ENCODE measurements around the gene STAT1.

The STAT1 gene

DNA sequence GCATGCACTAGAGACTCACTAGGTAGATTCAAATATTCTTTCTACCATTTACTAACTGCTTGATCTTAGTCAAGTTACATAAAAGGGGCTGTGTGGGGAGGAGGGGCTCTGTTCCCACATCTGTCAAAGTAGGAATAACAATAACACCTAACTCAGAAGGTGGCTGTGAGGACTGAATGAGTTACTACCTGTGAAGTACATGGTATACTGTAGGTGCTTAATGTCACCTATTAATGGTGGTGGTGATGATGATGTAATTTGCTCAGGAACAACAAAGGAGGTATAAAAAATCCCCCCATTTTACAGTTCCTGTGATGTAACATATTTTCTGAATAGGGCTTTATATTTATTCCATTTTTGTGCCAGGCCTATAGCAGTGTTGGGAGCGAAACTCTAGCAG lies 40.7 kb downstream of the STAT1 start:
- no peaks in the 10 kb centered on the region for H3K27me3 ChIP-seq (ENCODE audit: insufficient read depth, low read depth)

DNA sequence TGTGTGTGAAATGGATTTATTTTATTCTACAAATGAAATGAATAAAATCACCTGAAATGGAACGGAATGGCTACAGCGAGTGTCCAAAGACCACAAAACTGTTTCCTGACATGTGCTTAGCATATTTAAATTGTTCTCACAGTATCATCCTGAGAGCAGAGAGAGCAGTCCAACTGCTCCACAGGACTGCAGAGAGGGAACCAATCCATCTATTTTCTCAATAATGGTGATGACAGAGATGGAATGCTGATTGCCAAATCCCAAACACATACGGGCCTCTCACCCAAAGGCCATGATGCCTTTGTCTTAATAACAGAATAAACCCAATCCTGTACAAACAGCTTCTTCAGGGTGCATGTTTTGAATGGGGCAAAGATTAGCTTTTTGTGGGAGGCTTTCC lies 41.1 kb downstream of the STAT1 start:
- Histone ChIP-seq H3K4me2 (no peak overlapping the region), H3K36me3 (ENCODE audit: insufficient read depth) (no peaks in the 10 kb centered on the region; the same call in 1 of the 2 replicates), H4K20me1 (ENCODE audit: insufficient read depth) (no peaks in the 10 kb centered on the region), H2AFZ (ENCODE audit: low read depth) (no peak overlapping the region), H3K9ac (no peak overlapping the region), H3K27ac (no peak overlapping the region), H3K79me2 (ENCODE audit: insufficient read depth, low read depth) (no peaks in the 10 kb centered on the region), H3K27me3 (ENCODE audit: insufficient read depth, low read depth) (no peaks in the 10 kb centered on the region), H3K4me3 (IDR thresholded peaks at IDR 0.05; ENCODE audit: insufficient read depth, low read depth, low read length) (no peak overlapping the region), H3K4me1 (ENCODE audit: low read depth, poor library complexity, severe bottlenecking) (no peaks in the 10 kb centered on the region)
- TF ChIP-seq, protein P1, sequence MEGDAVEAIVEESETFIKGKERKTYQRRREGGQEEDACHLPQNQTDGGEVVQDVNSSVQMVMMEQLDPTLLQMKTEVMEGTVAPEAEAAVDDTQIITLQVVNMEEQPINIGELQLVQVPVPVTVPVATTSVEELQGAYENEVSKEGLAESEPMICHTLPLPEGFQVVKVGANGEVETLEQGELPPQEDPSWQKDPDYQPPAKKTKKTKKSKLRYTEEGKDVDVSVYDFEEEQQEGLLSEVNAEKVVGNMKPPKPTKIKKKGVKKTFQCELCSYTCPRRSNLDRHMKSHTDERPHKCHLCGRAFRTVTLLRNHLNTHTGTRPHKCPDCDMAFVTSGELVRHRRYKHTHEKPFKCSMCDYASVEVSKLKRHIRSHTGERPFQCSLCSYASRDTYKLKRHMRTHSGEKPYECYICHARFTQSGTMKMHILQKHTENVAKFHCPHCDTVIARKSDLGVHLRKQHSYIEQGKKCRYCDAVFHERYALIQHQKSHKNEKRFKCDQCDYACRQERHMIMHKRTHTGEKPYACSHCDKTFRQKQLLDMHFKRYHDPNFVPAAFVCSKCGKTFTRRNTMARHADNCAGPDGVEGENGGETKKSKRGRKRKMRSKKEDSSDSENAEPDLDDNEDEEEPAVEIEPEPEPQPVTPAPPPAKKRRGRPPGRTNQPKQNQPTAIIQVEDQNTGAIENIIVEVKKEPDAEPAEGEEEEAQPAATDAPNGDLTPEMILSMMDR (conservative IDR thresholded peaks at IDR 0.05; ENCODE audit: low read depth, low read length): no peak

More for the DNA sequence above, 40.7 kb downstream of the STAT1 start:
- TF ChIP-seq, protein P1 (conservative IDR thresholded peaks at IDR 0.05; ENCODE audit: low read depth, low read length): no peak
- H4K20me1 ChIP-seq (ENCODE audit: insufficient read depth): no peaks in the 10 kb centered on the region
- H3K27ac ChIP-seq: no peak overlapping the region
- H3K4me1 ChIP-seq (ENCODE audit: low read depth, poor library complexity, severe bottlenecking): no peaks in the 10 kb centered on the region
- no peak overlapping the region for H3K4me2 ChIP-seq
- no peaks in the 10 kb centered on the region; the same call in 1 of the 2 replicates for H3K36me3 ChIP-seq (ENCODE audit: insufficient read depth)
- no peaks in the 10 kb centered on the region for H3K79me2 ChIP-seq (ENCODE audit: insufficient read depth, low read depth)
- H3K4me3 ChIP-seq (IDR thresholded peaks at IDR 0.05; ENCODE audit: insufficient read depth, low read depth, low read length): no peak overlapping the region
- H3K9ac ChIP-seq: no peak overlapping the region
- no peak overlapping the region for H2AFZ ChIP-seq (ENCODE audit: low read depth)

DNA sequence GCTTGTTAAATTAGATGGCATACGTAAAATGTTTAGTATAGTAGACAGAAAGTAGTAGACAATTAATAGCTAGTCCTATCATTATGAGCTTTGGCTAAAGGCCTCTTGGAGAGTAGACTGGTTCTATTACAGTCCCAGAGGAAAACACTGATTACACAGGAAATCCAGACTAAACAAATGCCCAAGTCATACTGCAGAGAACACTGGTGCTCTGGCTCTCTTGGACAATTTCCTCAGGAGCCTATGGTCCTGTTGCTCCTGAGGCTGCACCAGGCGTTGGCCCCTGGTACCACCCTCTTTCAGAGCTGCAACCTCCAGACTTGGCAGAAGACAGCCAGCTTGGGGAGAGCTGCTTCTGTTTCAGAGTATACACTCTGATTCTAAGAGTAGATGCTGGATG lies 41.8 kb downstream of the STAT1 start:
- Histone ChIP-seq H2AFZ (ENCODE audit: low read depth) (no peak overlapping the region), H3K36me3 (ENCODE audit: insufficient read depth) (no peaks in the 10 kb centered on the region; the same call in 1 of the 2 replicates), H3K27me3 (ENCODE audit: insufficient read depth, low read depth) (no peaks in the 10 kb centered on the region), H3K27ac (no peak overlapping the region), H3K79me2 (ENCODE audit: insufficient read depth, low read depth) (no peaks in the 10 kb centered on the region), H4K20me1 (ENCODE audit: insufficient read depth) (no peaks in the 10 kb centered on the region), H3K4me1 (ENCODE audit: low read depth, poor library complexity, severe bottlenecking) (no peaks in the 10 kb centered on the region), H3K9ac (no peak overlapping the region), H3K4me3 (IDR thresholded peaks at IDR 0.05; ENCODE audit: insufficient read depth, low read depth, low read length) (no peak overlapping the region), H3K4me2 (no peak overlapping the region)
- TF ChIP-seq, protein P1 (conservative IDR thresholded peaks at IDR 0.05; ENCODE audit: low read depth, low read length): no peak

DNA sequence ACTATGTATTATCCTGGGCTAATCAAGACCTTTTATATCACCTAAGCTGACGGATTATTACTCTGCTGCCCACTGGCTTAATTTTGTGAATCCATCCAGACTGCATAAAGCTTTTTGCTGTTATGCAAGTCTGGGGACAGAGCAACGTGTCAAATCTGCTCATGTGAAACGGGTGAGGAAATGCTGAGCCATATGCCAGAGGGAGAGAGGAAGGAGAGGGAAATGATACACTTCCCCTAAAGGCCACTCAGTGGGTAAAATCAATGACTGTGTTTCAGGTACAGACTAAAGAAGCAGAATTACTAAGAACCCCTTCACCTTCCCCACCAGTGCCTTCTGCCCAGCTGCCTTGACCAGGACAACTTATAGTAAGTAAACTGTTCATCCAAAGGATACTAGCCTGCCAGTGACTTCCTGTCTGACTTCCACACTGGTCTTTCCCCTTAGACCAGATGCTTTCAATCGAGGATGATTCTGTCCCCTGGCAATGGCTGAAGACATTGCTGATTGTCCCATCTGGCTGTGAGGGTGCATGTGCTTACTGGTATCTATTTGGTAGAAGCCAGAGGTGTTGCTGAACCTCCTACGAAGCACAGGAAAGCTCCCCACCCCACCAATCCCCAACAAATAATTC lies 43.0 kb downstream of the STAT1 start:
- no peak overlapping the region for H2AFZ ChIP-seq (ENCODE audit: low read depth)
- no peak overlapping the region for H3K4me3 ChIP-seq (IDR thresholded peaks at IDR 0.05; ENCODE audit: insufficient read depth, low read depth, low read length)
- H4K20me1 ChIP-seq (ENCODE audit: insufficient read depth): no peaks in the 10 kb centered on the region
- TF ChIP-seq, protein P1 (conservative IDR thresholded peaks at IDR 0.05; ENCODE audit: low read depth, low read length): no peak
- no peaks in the 10 kb centered on the region for H3K27me3 ChIP-seq (ENCODE audit: insufficient read depth, low read depth)
- H3K4me1 ChIP-seq (ENCODE audit: low read depth, poor library complexity, severe bottlenecking): no peaks in the 10 kb centered on the region
- H3K36me3 ChIP-seq (ENCODE audit: insufficient read depth): no peaks in the 10 kb centered on the region; the same call in 1 of the 2 replicates
- no peak overlapping the region for H3K27ac ChIP-seq
- H3K79me2 ChIP-seq (ENCODE audit: insufficient read depth, low read depth): no peaks in the 10 kb centered on the region
- H3K4me2 ChIP-seq: no peak overlapping the region
- H3K9ac ChIP-seq: no peak overlapping the region
